MM.1S (cell line): ENCODE measurements around the gene STXBP1.

ENCODE experiments used
- EZH2 ChIP-seq: fragments of 300-600 bp; sonication (generic); optimal IDR thresholded peaks from 2 replicates; pipeline ENCODE3; 2017; ENCODE audit warnings: low read depth, mild to moderate bottlenecking, antibody characterized with exemption, low read length, mixed read lengths
- EZH2phosphoT487 ChIP-seq: fragments of 300-600 bp; sonication (generic); IDR thresholded peaks from 2 replicates; pipeline ENCODE4 v1.6.1; 2018; ENCODE audit warnings: antibody characterized with exemption, low read length
- TF ChIP-seq, protein P1 (sequence below): fragments of 300-600 bp; sonication (generic); IDR thresholded peaks from 2 replicates; pipeline ENCODE4 v1.5.1; 2016; ENCODE audit warnings: antibody characterized with exemption, low read length, mixed read lengths

DNA sequence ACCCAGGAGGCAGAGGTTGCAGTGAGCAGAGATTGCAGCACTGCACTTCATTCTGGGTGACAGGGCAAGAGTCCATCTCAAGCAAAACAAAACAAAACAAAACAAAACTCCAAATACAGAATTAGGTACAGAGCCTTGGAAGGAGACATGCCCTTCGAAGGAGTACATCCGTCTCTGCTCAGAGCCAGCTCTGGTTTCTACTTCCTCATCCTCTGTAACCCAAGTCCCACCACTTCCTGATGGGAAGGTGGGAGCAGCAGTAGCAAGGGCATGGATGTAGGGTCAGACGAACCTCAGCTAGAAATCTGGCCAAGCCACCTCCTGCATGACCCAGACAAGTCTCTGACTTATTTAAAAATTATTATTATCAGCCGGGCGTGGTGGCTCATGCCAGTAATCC, 16.5 kb upstream of the STXBP1 start:
- TF ChIP-seq, protein P1, sequence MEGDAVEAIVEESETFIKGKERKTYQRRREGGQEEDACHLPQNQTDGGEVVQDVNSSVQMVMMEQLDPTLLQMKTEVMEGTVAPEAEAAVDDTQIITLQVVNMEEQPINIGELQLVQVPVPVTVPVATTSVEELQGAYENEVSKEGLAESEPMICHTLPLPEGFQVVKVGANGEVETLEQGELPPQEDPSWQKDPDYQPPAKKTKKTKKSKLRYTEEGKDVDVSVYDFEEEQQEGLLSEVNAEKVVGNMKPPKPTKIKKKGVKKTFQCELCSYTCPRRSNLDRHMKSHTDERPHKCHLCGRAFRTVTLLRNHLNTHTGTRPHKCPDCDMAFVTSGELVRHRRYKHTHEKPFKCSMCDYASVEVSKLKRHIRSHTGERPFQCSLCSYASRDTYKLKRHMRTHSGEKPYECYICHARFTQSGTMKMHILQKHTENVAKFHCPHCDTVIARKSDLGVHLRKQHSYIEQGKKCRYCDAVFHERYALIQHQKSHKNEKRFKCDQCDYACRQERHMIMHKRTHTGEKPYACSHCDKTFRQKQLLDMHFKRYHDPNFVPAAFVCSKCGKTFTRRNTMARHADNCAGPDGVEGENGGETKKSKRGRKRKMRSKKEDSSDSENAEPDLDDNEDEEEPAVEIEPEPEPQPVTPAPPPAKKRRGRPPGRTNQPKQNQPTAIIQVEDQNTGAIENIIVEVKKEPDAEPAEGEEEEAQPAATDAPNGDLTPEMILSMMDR, result no peak
- TF ChIP-seq EZH2phosphoT487 (no peak), EZH2 (no peak)
